OCI-LY1 (cell line): Measurements from ENCODE around the gene PDCD1LG2.

Experiments used
- EZH2 ChIP-seq: fragments of 200-600 bp; sonication (generic), shearing (Covaris generic); IDR thresholded peaks from 2 replicates; pipeline ENCODE4 v1.8.0; 2017; ENCODE audit warnings: borderline replicate concordance, mixed run types, mild to moderate bottlenecking, antibody characterized with exemption, low read length, moderate library complexity, mixed read lengths
- TF ChIP-seq, protein P1 (sequence below): fragments of 200-600 bp; sonication (generic), shearing (Covaris generic); IDR thresholded peaks from 2 replicates; pipeline ENCODE4 v1.5.1; 2017; ENCODE audit warnings: mild to moderate bottlenecking, antibody characterized with exemption, low read length, moderate library complexity, mixed read lengths

DNA sequence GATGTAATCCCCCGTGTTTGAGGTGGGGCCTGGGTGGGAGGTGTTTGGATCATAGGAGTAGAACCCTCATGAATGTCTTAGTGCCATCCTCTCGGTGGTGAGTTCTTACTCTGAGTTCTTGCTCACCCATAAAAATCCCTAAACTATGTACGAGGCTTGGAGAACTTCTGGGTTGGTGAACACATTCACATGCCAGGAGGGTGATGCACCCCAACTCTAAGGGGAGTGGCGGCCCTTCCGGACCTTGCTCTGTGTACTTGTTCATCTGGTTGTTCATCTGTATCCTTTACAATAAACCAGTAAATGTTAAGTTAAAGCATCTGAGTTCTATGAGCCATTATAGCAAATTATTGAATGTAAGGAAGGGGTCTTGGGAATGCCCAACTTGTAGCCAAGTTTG, 82.6 kb downstream of the PDCD1LG2 start:
- TF ChIP-seq, protein P1, sequence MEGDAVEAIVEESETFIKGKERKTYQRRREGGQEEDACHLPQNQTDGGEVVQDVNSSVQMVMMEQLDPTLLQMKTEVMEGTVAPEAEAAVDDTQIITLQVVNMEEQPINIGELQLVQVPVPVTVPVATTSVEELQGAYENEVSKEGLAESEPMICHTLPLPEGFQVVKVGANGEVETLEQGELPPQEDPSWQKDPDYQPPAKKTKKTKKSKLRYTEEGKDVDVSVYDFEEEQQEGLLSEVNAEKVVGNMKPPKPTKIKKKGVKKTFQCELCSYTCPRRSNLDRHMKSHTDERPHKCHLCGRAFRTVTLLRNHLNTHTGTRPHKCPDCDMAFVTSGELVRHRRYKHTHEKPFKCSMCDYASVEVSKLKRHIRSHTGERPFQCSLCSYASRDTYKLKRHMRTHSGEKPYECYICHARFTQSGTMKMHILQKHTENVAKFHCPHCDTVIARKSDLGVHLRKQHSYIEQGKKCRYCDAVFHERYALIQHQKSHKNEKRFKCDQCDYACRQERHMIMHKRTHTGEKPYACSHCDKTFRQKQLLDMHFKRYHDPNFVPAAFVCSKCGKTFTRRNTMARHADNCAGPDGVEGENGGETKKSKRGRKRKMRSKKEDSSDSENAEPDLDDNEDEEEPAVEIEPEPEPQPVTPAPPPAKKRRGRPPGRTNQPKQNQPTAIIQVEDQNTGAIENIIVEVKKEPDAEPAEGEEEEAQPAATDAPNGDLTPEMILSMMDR, result no peak
- no peak for TF ChIP-seq EZH2
